SKM-1 treated with dmso at 0.1 percent for 144 hours (cell line): ENCODE results near the gene NGF.

Experiments
- DNase-seq: peaks from one replicate; lab custom pipeline; 2025; ENCODE audit not compliant: unreplicated experiment; lab: John Stamatoyannopoulos, UW

Gene NGF

GRCh38 chr1:115283681-115284146 is 54.3 kb downstream of the NGF start:
- DNase-seq = no peak

GRCh38 chr1:115283249-115283648 is 54.8 kb downstream of the NGF start:
- DNase-seq = no peak

GRCh38 chr1:115282807-115283208 is 55.2 kb downstream of the NGF start:
- peak; percentile 92 for DNase-seq

GRCh38 chr1:115281143-115281542 is 56.9 kb downstream of the NGF start:
- DNase-seq = no peak

GRCh38 chr1:115280064-115280463 is 58.0 kb downstream of the NGF start:
- DNase-seq = no peak

- no peak for DNase-seq
Measured at GRCh38 chr1:115278211-115278610, 59.8 kb downstream of the NGF start.

GRCh38 chr1:115277276-115277675 is 60.8 kb downstream of the NGF start:
- DNase-seq = no peak

- DNase-seq = peak; percentile 46
Measured at GRCh38 chr1:115275216-115275615, 62.8 kb downstream of the NGF start.

- no peak for DNase-seq
Measured at GRCh38 chr1:115274467-115274866, 63.6 kb downstream of the NGF start.

- DNase-seq = no peak
Measured at GRCh38 chr1:115266729-115267421, 71.2 kb downstream of the NGF start.

- no peak for DNase-seq
Measured at GRCh38 chr1:115265099-115265498, 73.0 kb downstream of the NGF start.

GRCh38 chr1:115262886-115263285 is 75.2 kb downstream of the NGF start:
- no peak for DNase-seq

GRCh38 chr1:115261496-115261895 is 76.6 kb downstream of the NGF start:
- DNase-seq = no peak

GRCh38 chr1:115258302-115258866 is 79.7 kb downstream of the NGF start:
- no peak for DNase-seq

GRCh38 chr1:115257591-115257990 is 80.5 kb downstream of the NGF start:
- DNase-seq = no peak

- DNase-seq = no peak
Measured at GRCh38 chr1:115255154-115255553, 82.9 kb downstream of the NGF start.

- DNase-seq = no peak
Measured at GRCh38 chr1:115252585-115252984, 85.5 kb downstream of the NGF start.

GRCh38 chr1:115251856-115252255 is 86.2 kb downstream of the NGF start:
- no peak for DNase-seq

GRCh38 chr1:115251340-115251748 is 86.7 kb downstream of the NGF start:
- no peak for DNase-seq

- no peak for DNase-seq
Measured at GRCh38 chr1:115246526-115246925, 91.5 kb downstream of the NGF start.

- no peak for DNase-seq
Measured at GRCh38 chr1:115245227-115245626, 92.8 kb downstream of the NGF start.

- no peak for DNase-seq
Measured at GRCh38 chr1:115242543-115242942, 95.5 kb downstream of the NGF start.

GRCh38 chr1:115241309-115241708 is 96.7 kb downstream of the NGF start:
- DNase-seq = no peak
